ENCODE data around the gene PRR5.

PRR5 gene

DNA sequence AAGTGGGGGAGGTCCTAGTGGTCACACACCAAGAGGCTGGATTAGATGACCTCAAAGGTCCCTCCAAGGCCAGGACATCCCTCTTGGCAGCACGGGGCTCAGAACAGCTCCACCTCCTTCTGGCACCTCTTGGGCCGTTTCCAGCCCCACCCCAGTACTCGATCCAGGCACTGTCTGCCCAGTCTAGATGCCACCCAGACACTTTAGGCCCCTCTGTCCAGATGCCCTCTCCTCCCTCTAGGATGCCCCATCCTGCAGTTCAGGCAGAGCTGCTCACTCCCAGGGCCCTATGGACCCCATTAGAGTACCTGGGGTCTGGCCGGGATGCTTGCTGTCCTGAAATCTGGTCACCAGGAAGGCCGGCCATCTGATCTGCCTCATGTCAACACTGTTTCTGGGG is 34.7 kb upstream of the PRR5 start:
- H3K79me2 ChIP-seq (ENCODE audit: low read length), result no peaks in the 10 kb centered on the region
- H3K9ac ChIP-seq (ENCODE audit: low read length), result no peak overlapping the region
- no peak overlapping the region for H3K4me2 ChIP-seq (ENCODE audit: low read length)
- 0 out of 2 replicates have a peak, but pooled peaks cover 4% of the 10 kb centered on the region for H3K4me1 ChIP-seq (ENCODE audit: low read length)
- no peaks in the 10 kb centered on the region for H3K36me3 ChIP-seq (replicated peaks; ENCODE audit: low read depth, low read length)
- H3K27me3 ChIP-seq (ENCODE audit: low read depth, low read length), result peaks cover 22% of the 10 kb centered on the region
- no peaks in the 10 kb centered on the region for H4K20me1 ChIP-seq (ENCODE audit: insufficient read depth, low read length)
- TF ChIP-seq, protein P1, sequence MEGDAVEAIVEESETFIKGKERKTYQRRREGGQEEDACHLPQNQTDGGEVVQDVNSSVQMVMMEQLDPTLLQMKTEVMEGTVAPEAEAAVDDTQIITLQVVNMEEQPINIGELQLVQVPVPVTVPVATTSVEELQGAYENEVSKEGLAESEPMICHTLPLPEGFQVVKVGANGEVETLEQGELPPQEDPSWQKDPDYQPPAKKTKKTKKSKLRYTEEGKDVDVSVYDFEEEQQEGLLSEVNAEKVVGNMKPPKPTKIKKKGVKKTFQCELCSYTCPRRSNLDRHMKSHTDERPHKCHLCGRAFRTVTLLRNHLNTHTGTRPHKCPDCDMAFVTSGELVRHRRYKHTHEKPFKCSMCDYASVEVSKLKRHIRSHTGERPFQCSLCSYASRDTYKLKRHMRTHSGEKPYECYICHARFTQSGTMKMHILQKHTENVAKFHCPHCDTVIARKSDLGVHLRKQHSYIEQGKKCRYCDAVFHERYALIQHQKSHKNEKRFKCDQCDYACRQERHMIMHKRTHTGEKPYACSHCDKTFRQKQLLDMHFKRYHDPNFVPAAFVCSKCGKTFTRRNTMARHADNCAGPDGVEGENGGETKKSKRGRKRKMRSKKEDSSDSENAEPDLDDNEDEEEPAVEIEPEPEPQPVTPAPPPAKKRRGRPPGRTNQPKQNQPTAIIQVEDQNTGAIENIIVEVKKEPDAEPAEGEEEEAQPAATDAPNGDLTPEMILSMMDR (IDR thresholded peaks at IDR 0.05; ENCODE audit: low read depth, low read length), result no peak
- TF ChIP-seq EZH2phosphoT487 (IDR thresholded peaks at IDR 0.05; ENCODE audit: low read depth), result no peak
- no peak overlapping the region for H2AFZ ChIP-seq (ENCODE audit: low read depth, low read length)
- H3K27ac ChIP-seq (ENCODE audit: low read length), result no peak overlapping the region
- H3K9me3 ChIP-seq (ENCODE audit: insufficient read depth, low read length), result no peaks in the 10 kb centered on the region
- H3K4me3 ChIP-seq (ENCODE audit: low read length), result no peak overlapping the region

DNA sequence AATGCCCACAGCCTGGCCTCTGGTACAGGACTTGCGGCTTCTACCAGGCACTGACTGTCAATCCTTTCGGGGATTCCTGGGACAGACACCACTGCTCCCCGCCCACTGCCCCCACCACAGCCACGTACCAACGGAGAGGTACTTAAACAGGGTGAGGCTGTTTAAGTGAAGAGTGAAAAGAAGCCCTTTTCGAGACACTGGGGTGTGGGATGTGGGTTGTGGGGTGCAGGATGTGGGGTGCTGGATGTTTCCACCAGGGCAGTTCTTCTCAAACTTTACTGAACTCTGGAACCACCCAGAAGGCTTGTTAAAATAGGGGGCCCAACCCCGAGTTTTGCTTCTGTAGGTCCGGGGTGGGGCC is 34.2 kb upstream of the PRR5 start:
- no peaks in the 10 kb centered on the region for H3K79me2 ChIP-seq (ENCODE audit: low read length)
- H4K20me1 ChIP-seq (ENCODE audit: insufficient read depth, low read length), result no peaks in the 10 kb centered on the region
- H3K27ac ChIP-seq (ENCODE audit: low read length), result no peak overlapping the region
- no peak overlapping the region for H3K9ac ChIP-seq (ENCODE audit: low read length)
- 0 out of 2 replicates have a peak, but pooled peaks cover 4% of the 10 kb centered on the region for H3K4me1 ChIP-seq (ENCODE audit: low read length)
- H3K27me3 ChIP-seq (ENCODE audit: low read depth, low read length), result peaks cover 22% of the 10 kb centered on the region
- no peak overlapping the region for H3K4me2 ChIP-seq (ENCODE audit: low read length)
- TF ChIP-seq, protein P1 (IDR thresholded peaks at IDR 0.05; ENCODE audit: low read depth, low read length), result no peak
- TF ChIP-seq EZH2phosphoT487 (IDR thresholded peaks at IDR 0.05; ENCODE audit: low read depth), result no peak
- no peak overlapping the region for H2AFZ ChIP-seq (ENCODE audit: low read depth, low read length)
- no peaks in the 10 kb centered on the region for H3K9me3 ChIP-seq (ENCODE audit: insufficient read depth, low read length)
- no peaks in the 10 kb centered on the region for H3K36me3 ChIP-seq (replicated peaks; ENCODE audit: low read depth, low read length)
- no peak overlapping the region for H3K4me3 ChIP-seq (ENCODE audit: low read length)

DNA sequence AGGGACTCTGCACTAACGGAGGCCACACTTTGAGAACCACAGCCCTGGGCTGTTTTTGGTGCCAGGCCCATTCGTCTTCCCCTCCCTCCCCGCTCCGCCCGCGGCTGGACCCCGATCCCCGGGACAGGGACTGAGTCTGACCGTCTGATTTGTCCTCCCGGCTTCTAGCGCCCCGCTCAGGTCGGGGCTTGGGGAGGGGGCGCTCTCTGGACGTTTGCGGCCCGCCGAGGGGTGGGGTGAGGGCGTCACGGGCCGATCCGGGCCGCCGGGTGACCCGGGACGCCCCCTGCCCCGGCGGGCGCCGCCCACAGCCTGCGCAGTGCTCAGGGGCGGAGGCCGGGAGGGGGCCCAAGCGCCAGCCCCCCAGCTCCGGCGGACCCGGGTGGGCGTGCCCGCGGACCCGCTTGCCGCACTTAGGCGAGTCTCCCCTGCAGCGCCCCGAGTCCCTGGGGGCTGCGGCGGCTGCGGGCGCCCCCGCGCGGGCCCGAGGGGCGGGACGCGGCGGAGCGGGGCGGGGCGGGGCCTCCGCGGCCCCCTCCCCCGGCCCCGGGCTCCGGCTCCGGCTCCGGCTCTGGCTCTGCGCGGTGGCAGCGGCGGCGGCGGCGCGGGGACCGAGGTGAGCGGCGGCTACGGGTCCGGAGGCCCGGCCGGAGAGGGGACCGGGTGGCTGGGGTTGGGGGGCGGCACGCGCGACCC is 33.7 kb upstream of the PRR5 start:
- H3K9ac ChIP-seq (ENCODE audit: low read length), result no peak overlapping the region
- no peak for TF ChIP-seq EZH2phosphoT487 (IDR thresholded peaks at IDR 0.05; ENCODE audit: low read depth)
- TF ChIP-seq, protein P1 (IDR thresholded peaks at IDR 0.05; ENCODE audit: low read depth, low read length), result no peak
- no peak overlapping the region for H3K27ac ChIP-seq (ENCODE audit: low read length)
- no peaks in the 10 kb centered on the region for H3K9me3 ChIP-seq (ENCODE audit: insufficient read depth, low read length)
- H2AFZ ChIP-seq (ENCODE audit: low read depth, low read length), result no peak overlapping the region
- H3K36me3 ChIP-seq (replicated peaks; ENCODE audit: low read depth, low read length), result no peaks in the 10 kb centered on the region
- 0 out of 2 replicates have a peak, but pooled peaks cover 4% of the 10 kb centered on the region for H3K4me1 ChIP-seq (ENCODE audit: low read length)
- H3K4me3 ChIP-seq (ENCODE audit: low read length), result no peak overlapping the region
- H3K4me2 ChIP-seq (ENCODE audit: low read length), result no peak overlapping the region
- H4K20me1 ChIP-seq (ENCODE audit: insufficient read depth, low read length), result no peaks in the 10 kb centered on the region
- H3K79me2 ChIP-seq (ENCODE audit: low read length), result no peaks in the 10 kb centered on the region
- H3K27me3 ChIP-seq (ENCODE audit: low read depth, low read length), result peaks cover 22% of the 10 kb centered on the region

DNA sequence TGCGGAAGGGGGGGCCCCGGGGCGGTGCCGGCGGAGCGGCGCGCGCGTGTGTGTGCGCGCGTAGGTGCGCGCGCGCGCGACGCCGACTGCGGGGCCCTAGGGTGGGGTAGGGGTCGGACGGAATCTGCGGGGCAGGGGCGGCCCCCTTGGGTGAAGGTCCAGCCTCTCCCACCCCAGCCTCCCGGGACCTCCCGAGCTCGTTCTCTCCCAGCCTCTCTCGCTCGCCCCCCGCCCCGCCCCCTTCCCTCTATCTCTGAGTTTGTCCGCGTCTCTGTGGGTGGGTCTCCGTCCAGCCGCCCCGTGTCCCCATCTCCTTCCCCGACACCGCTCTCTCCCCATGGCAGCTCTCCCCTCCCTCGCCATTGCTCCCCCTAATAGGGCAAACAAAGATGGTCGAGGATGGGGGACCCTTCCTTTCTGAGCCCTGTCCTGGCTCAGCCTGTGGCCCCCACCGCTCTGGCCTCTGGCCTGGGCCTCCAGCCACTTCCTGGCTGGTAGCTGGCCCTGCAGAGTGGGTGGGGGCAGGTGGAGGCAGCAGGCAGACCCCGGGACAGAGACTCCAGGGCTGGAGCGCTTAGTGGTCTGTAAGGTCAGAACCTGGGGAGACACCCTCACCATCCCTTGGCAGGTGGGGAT is 33.0 kb upstream of the PRR5 start:
- no peak overlapping the region for H3K4me2 ChIP-seq (ENCODE audit: low read length)
- no peak overlapping the region for H3K4me3 ChIP-seq (ENCODE audit: low read length)

More for the DNA sequence above, 33.0 kb upstream of the PRR5 start:
- no peak overlapping the region for H2AFZ ChIP-seq (ENCODE audit: low read depth, low read length)
- no peak for TF ChIP-seq EZH2phosphoT487 (IDR thresholded peaks at IDR 0.05; ENCODE audit: low read depth)
- TF ChIP-seq, protein P1 (IDR thresholded peaks at IDR 0.05; ENCODE audit: low read depth, low read length), result no peak
- H3K27me3 ChIP-seq (ENCODE audit: low read depth, low read length), result peaks cover 24% of the 10 kb centered on the region
- no peak overlapping the region for H3K9ac ChIP-seq (ENCODE audit: low read length)
- no peaks in the 10 kb centered on the region for H3K36me3 ChIP-seq (replicated peaks; ENCODE audit: low read depth, low read length)
- H3K4me1 ChIP-seq (ENCODE audit: low read length), result 0 out of 2 replicates have a peak, but pooled peaks cover 4% of the 10 kb centered on the region
- no peaks in the 10 kb centered on the region for H3K9me3 ChIP-seq (ENCODE audit: insufficient read depth, low read length)
- no peaks in the 10 kb centered on the region for H4K20me1 ChIP-seq (ENCODE audit: insufficient read depth, low read length)
- H3K79me2 ChIP-seq (ENCODE audit: low read length), result no peaks in the 10 kb centered on the region
- no peak overlapping the region for H3K27ac ChIP-seq (ENCODE audit: low read length)

Data from OCI-LY3 (cell line).